GM23248 (cell line): ENCODE measurements around the gene KSR2. TPM values are rescaled to one million over a fixed set of nuclear protein-coding genes. Genes with fewer than 3 reads are reported as not detected.

Experiments used
- DNase-seq: peaks from one replicate; pipeline ENCODE4 v3.0.0-alpha.2; 2015
- H2AFZ ChIP-seq: fragments of 200-600 bp; sonication (generic); 2 replicates; pipeline ENCODE4 v1.6.1; 2016; ENCODE audit warnings: antibody characterized with exemption
- H3F3A ChIP-seq: fragments of 200-600 bp; sonication (generic); 2 replicates; pipeline ENCODE4 v1.6.1; 2016; ENCODE audit warnings: mild to moderate bottlenecking, antibody characterized with exemption, mixed run types; ENCODE audit not compliant: insufficient read depth
- H3K27ac ChIP-seq: fragments of 200-600 bp; sonication (generic); 2 replicates; pipeline ENCODE4 v1.5.1; 2016; ENCODE audit warnings: mild to moderate bottlenecking
- H3K27me3 ChIP-seq: fragments of 200-600 bp; sonication (generic); replicated peaks from 2 replicates; pipeline ENCODE4 v1.6.1; 2016; ENCODE audit warnings: mild to moderate bottlenecking; ENCODE audit not compliant: insufficient read depth
- H3K36me3 ChIP-seq: fragments of 200-600 bp; sonication (generic); 2 replicates; pipeline ENCODE4 v1.6.1; 2016; ENCODE audit warnings: low read depth, mild to moderate bottlenecking
- H3K4me1 ChIP-seq: fragments of 200-600 bp; sonication (generic); 2 replicates; pipeline ENCODE4 v1.6.1; 2016; ENCODE audit warnings: mild to moderate bottlenecking; ENCODE audit not compliant: insufficient read depth
- H3K4me2 ChIP-seq: fragments of 200-600 bp; sonication (generic); one replicate; pipeline ENCODE4 v1.6.1; 2016; ENCODE audit warnings: mild to moderate bottlenecking; ENCODE audit not compliant: unreplicated experiment
- H3K4me3 ChIP-seq: fragments of 200-600 bp; sonication (generic); 2 replicates; pipeline ENCODE4 v1.5.1; 2016; ENCODE audit warnings: mild to moderate bottlenecking
- H3K79me2 ChIP-seq: fragments of 200-600 bp; sonication (generic); 2 replicates; pipeline ENCODE4 v1.6.1; 2016; ENCODE audit warnings: mild to moderate bottlenecking; ENCODE audit not compliant: insufficient read depth
- H3K9ac ChIP-seq: fragments of 200-600 bp; sonication (generic); 2 replicates; pipeline ENCODE4 v1.6.1; 2016; ENCODE audit warnings: mild to moderate bottlenecking
- H3K9me2 ChIP-seq: fragments of 200-600 bp; sonication (generic); 2 replicates; pipeline ENCODE4 v1.6.1; 2016; ENCODE audit warnings: mixed run types, mild to moderate bottlenecking, moderate library complexity; ENCODE audit not compliant: insufficient read depth
- H3K9me3 ChIP-seq: fragments of 200-600 bp; sonication (generic); one replicate; pipeline ENCODE4 v1.6.1; 2017; ENCODE audit warnings: low read depth
- H4K20me1 ChIP-seq: fragments of 200-600 bp; sonication (generic); 2 replicates; pipeline ENCODE4 v1.6.0; 2016; ENCODE audit not compliant: insufficient read depth
- EZH2 ChIP-seq: fragments of 200-600 bp; sonication (generic); IDR thresholded peaks from 2 replicates; pipeline ENCODE4 v1.6.1; 2018; ENCODE audit warnings: antibody characterized with exemption, mild to moderate bottlenecking; ENCODE audit not compliant: insufficient read depth, poor library complexity, severe bottlenecking
- EZH2phosphoT487 ChIP-seq: fragments of 200-600 bp; sonication (generic); IDR thresholded peaks from 2 replicates; pipeline ENCODE4 v1.6.1; 2018; ENCODE audit warnings: antibody characterized with exemption, moderate library complexity, mild to moderate bottlenecking, low read depth; ENCODE audit not compliant: insufficient read depth
- WGBS, 2 experiments: methylation state at CpG; one replicate each; pipeline ENCODE4 v1.1.6; 2015 to 2017; ENCODE audit warnings: low lambda C conversion rate in 2 of 2, low coverage in 1 of 2; ENCODE audit errors: missing lambda C conversion rate in 2 of 2; 5-methylcytosine and 5-hydroxymethylcytosine counted together
- in situ Hi-C: fragments of 300-500 bp; cut with MboI; formaldehyde crosslinking; loops from 2 replicates; pipeline ENCODE4 v1.15.0; 2020
- polyA plus RNA-seq: library from polyadenylated mRNA; unstranded; fragments of >200 nt; fragmentation: Nextera tagmentation; extraction: Ambion mirVana; gene quantifications from 2 replicates; pipeline ENCODE4 v1.2.1, GENCODE V29; 2016
- total RNA-seq: library from RNA; depleted of rRNA; stranded (reverse); fragments of >200 nt; shearing (Covaris generic); gene quantifications from 2 replicates; pipeline ENCODE4 v1.2.3, GENCODE V29; 2014

The KSR2 gene
- total and polyA plus RNA-seq, 2 experiments from 2014 or later: not detected

DNA sequence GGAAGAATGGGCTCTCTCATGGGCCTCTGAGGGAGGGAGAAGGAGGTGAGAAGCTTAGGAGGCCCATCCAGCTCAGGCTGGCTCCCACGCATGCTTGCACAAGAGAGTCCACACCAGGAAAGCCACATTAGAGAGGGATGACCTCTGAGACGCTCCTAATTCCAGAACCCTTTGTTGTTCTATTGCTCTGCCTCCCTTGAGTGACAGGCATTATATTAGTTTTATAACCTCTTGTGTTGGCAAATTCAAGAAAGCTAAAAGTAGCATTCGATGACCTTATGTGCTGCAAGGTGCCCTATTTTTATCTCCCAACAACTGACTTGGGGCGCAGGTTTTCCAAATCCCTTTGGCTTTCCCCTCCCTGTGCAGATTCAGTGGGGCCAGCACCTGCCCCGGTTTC, 190.1 kb downstream of the KSR2 start:
- Histone ChIP-seq H3K4me3 (no peak overlapping the region), H3F3A (no peaks in the 10 kb centered on the region), H2AFZ (no peak overlapping the region), H3K27me3 (no peaks in the 10 kb centered on the region), H4K20me1 (no peaks in the 10 kb centered on the region), H3K4me1 (no peaks in the 10 kb centered on the region), H3K4me2 (no peak overlapping the region), H3K36me3 (no peaks in the 10 kb centered on the region), H3K9me2 (no peaks in the 10 kb centered on the region), H3K79me2 (no peaks in the 10 kb centered on the region), H3K9me3 (no peaks in the 10 kb centered on the region), H3K9ac (no peak overlapping the region), H3K27ac (no peak overlapping the region)
- WGBS, 2 experiments: 33% methylated on average over 5 of the region's 5 CpGs
- in situ Hi-C loops: no loop called here
- DNase-seq: no peak
- no peak for TF ChIP-seq EZH2phosphoT487
- TF ChIP-seq EZH2: no peak

DNA sequence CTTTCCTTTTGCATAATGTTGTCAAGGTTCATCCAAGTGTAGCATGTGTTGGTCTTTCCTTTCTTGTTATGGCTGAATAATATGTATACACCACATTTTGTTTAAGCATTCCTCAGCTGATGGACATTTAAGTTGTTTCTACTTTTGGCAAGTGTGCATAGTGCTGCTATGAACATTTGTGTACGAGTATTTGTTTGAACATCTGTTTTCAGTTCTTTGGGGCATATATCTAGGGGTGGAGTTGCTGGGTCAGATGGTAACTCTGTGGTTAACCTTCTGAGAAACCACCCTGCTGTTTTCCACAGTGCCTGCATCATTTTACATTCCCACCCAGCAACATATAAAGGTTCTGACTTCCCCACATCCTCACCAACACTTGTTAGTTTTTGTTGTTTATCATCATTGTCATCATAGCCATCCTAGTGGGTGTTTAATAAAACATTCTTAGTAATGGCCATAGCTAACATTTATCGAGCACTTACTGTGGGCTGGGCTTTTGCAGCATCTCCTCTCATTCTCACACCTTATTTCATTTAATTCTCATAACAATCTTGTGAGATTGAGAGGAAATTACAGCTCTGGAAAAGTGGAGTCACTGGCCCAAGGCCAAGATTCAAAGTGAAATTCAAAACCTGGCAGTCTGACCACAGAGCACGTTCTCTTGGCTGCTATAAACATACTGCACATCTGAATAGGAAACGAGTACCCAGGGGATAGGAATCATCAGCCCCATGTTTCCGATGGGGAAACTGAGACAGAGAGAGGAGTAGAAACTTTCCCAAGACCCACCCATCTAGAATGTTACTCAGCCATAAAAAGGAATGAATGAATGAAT, 193.6 kb downstream of the KSR2 start:
- DNase-seq: no peak
- no peak overlapping the region for H3K27ac ChIP-seq
- no peak overlapping the region for H3K9ac ChIP-seq
- no peak overlapping the region for H2AFZ ChIP-seq
- H3K27me3 ChIP-seq: 0 out of 2 replicates have a peak, but pooled peaks cover 4% of the 10 kb centered on the region
- no peaks in the 10 kb centered on the region for H3K4me1 ChIP-seq
- no peaks in the 10 kb centered on the region for H3K9me2 ChIP-seq
- no peaks in the 10 kb centered on the region for H3F3A ChIP-seq
- H3K9me3 ChIP-seq: no peaks in the 10 kb centered on the region
- TF ChIP-seq EZH2phosphoT487 (no peak), EZH2 (no peak)
- in situ Hi-C loops: no loop called here
- H4K20me1 ChIP-seq: no peaks in the 10 kb centered on the region
- no peak overlapping the region for H3K4me3 ChIP-seq
- H3K36me3 ChIP-seq: no peaks in the 10 kb centered on the region
- 14 to 24% methylated on average over 5 of the region's 5 CpGs for WGBS, 2 experiments
- H3K79me2 ChIP-seq: no peaks in the 10 kb centered on the region
- no peak overlapping the region for H3K4me2 ChIP-seq

DNA sequence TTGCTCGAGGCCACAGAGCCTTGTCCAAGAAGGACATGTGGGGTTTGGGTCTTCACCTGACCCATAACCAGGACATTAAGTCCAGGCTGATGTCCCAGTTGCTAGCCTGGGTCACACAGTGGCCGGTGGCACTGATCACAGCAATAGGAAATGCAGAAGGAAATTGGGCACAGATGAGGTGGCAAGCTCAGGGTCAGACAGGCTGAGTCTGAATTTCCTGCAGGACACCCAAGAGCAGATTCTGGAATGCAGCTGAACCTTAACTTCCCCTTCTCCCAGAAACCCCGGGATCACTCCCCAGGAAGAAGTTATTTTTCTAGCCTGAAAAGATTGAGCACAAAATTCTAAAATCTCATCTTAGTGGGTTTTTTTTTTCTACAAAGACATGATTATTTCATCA, 199.9 kb downstream of the KSR2 start:
- no peak overlapping the region for H2AFZ ChIP-seq
- H3K9me3 ChIP-seq: no peaks in the 10 kb centered on the region
- no peaks in the 10 kb centered on the region for H3K9me2 ChIP-seq
- H3K36me3 ChIP-seq: no peaks in the 10 kb centered on the region
- in situ Hi-C loops: no loop called here
- H3K4me1 ChIP-seq: no peaks in the 10 kb centered on the region
- H3K79me2 ChIP-seq: no peaks in the 10 kb centered on the region
- H3F3A ChIP-seq: no peaks in the 10 kb centered on the region
- 45 to 57% methylated on average over 3 of the region's 3 CpGs for WGBS, 2 experiments
- DNase-seq: no peak
- 0 out of 2 replicates have a peak, but pooled peaks cover 4% of the 10 kb centered on the region for H3K27me3 ChIP-seq
- no peak overlapping the region for H3K4me3 ChIP-seq
- no peaks in the 10 kb centered on the region for H4K20me1 ChIP-seq
- H3K4me2 ChIP-seq: no peak overlapping the region
- no peak for TF ChIP-seq EZH2
- TF ChIP-seq EZH2phosphoT487: no peak
- no peak overlapping the region for H3K27ac ChIP-seq
- H3K9ac ChIP-seq: no peak overlapping the region

DNA sequence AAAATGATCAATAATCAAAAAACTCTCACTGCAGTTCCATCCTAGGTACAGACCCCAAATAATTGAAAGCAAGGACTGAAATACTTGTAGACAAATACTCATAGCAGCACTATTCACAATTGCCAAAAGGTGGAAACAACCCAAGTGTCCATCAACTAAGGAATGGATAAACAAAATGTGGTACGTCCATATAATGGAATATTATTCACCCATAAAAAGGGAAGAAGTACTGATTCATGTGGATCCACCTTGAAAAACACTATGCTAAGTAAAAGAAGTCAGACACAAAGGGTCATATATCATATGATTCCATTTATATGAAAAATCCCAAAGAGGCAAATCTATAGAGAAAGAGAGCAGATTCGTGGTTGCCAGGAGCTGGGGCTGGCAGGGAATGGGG, 202.8 kb downstream of the KSR2 start:
- 62 to 69% methylated on average over 2 of the region's 2 CpGs for WGBS, 2 experiments
- Histone ChIP-seq H3K4me1 (no peaks in the 10 kb centered on the region), H3K4me2 (no peak overlapping the region), H3F3A (no peaks in the 10 kb centered on the region), H3K9me3 (no peaks in the 10 kb centered on the region), H3K9me2 (no peaks in the 10 kb centered on the region), H3K9ac (no peak overlapping the region), H2AFZ (no peak overlapping the region), H4K20me1 (no peaks in the 10 kb centered on the region), H3K36me3 (no peaks in the 10 kb centered on the region), H3K79me2 (no peaks in the 10 kb centered on the region), H3K4me3 (no peak overlapping the region), H3K27me3 (no peaks in the 10 kb centered on the region), H3K27ac (no peak overlapping the region)
- no peak for DNase-seq
- in situ Hi-C loops: no loop called here
- TF ChIP-seq EZH2: no peak
- TF ChIP-seq EZH2phosphoT487: no peak

DNA sequence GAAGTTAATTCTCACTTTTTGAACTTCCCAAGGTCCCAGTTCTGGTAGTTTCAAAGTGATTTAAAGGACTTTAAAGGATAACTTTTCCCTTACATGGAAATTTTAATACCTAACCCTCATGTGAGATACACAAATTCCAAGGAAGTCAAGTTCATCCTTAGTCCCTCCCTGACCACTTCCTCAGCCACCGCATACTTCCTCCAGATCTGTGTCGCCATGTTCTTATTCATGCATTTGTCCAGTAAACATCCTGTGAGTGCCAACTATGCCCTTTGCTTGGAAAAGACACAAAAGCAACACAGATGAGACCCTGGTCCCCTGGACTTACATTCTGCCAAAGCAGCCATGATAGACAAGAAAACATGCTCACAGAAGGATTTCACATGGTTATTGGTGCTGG, 206.6 kb downstream of the KSR2 start:
- no peaks in the 10 kb centered on the region for H3K9me3 ChIP-seq
- no peak overlapping the region for H3K4me3 ChIP-seq
- no peak for TF ChIP-seq EZH2phosphoT487
- no peak for TF ChIP-seq EZH2
- no peaks in the 10 kb centered on the region for H3K9me2 ChIP-seq
- H3K36me3 ChIP-seq: no peaks in the 10 kb centered on the region
- no peak overlapping the region for H3K9ac ChIP-seq
- no peak for DNase-seq
- H3K4me1 ChIP-seq: no peaks in the 10 kb centered on the region
- H2AFZ ChIP-seq: no peak overlapping the region
- in situ Hi-C loops: no loop called here
- H3K4me2 ChIP-seq: no peak overlapping the region
- no peaks in the 10 kb centered on the region for H4K20me1 ChIP-seq
- no peak overlapping the region for H3K27ac ChIP-seq
- H3F3A ChIP-seq: no peaks in the 10 kb centered on the region
- no peaks in the 10 kb centered on the region for H3K79me2 ChIP-seq
- no peaks in the 10 kb centered on the region for H3K27me3 ChIP-seq
- 94 to 97% methylated on average over 2 of the region's 2 CpGs for WGBS, 2 experiments
